Liver (tissue), 9 donors: Measurements from ENCODE around the gene KIF21B. TPM values are rescaled to one million over a fixed set of nuclear protein-coding genes. Genes with fewer than 3 reads are reported as not detected.

Source experiments
- DNase-seq: peaks from one replicate; pipeline ENCODE4 v3.0.0-alpha.2; 2017; ENCODE audit warnings: low spot score
- H3K27ac ChIP-seq, 2 donors: one replicate each; pipeline ENCODE4 v1.7.0; 2013; ENCODE audit warnings: inconsistent platforms in 2 of 2, low read length in 2 of 2, control low read depth in 1 of 2, low read depth in 1 of 2, mild to moderate bottlenecking in 1 of 2
- H3K27me3 ChIP-seq, 4 donors: one replicate each; pipeline versions ENCODE4 v1.6.1 to v1.7.0; 2013; ENCODE audit warnings: low read length in 3 of 4, inconsistent platforms in 1 of 4, mild to moderate bottlenecking in 1 of 4, moderate library complexity in 1 of 4; ENCODE audit not compliant: control insufficient read depth in 4 of 4, insufficient read depth in 4 of 4
- H3K36me3 ChIP-seq, 4 donors: one replicate each; pipeline versions ENCODE4 v1.6.1 to v1.7.0; 2013; ENCODE audit warnings: low read length in 3 of 4, mild to moderate bottlenecking in 3 of 4, low read depth in 1 of 4, moderate library complexity in 1 of 4; ENCODE audit not compliant: control insufficient read depth in 4 of 4, insufficient read depth in 3 of 4
- H3K4me1 ChIP-seq, 4 donors: one replicate each; pipeline versions ENCODE4 v1.6.1 to v1.7.0; 2013; ENCODE audit warnings: low read length in 3 of 4, mild to moderate bottlenecking in 3 of 4, moderate library complexity in 1 of 4; ENCODE audit not compliant: control insufficient read depth in 4 of 4, insufficient read depth in 4 of 4
- H3K4me3 ChIP-seq, 3 donors: one replicate each; pipeline versions ENCODE4 v1.6.1 to v1.7.0; 2013; ENCODE audit warnings: low read length in 3 of 3, control low read depth in 1 of 3, low read depth in 1 of 3, mild to moderate bottlenecking in 1 of 3
- H3K9ac ChIP-seq, 2 donors: one replicate each; pipeline ENCODE4 v1.7.0; 2013; ENCODE audit warnings: low read length in 2 of 2, mild to moderate bottlenecking in 2 of 2, moderate library complexity in 2 of 2, control low read depth in 1 of 2, low read depth in 1 of 2
- H3K9me3 ChIP-seq, 4 donors: one replicate each; pipeline versions ENCODE4 v1.6.1 to v1.7.0; 2013; ENCODE audit warnings: low read length in 3 of 4; ENCODE audit not compliant: control insufficient read depth in 4 of 4
- EGR1 ChIP-seq, 2 donors: IDR thresholded peaks; 2 replicates each; pipeline ENCODE4 v1.6.1; 2016 to 2018; ENCODE audit warnings: antibody characterized with exemption in 2 of 2, low read depth in 2 of 2
- FOXA1 ChIP-seq: IDR thresholded peaks from 2 replicates; pipeline ENCODE4 v1.6.1; 2016; ENCODE audit warnings: antibody characterized with exemption
- FOXA2 ChIP-seq: IDR thresholded peaks from 2 replicates; pipeline ENCODE4 v1.6.1; 2016; ENCODE audit warnings: antibody characterized with exemption
- GABPA ChIP-seq, 2 donors: IDR thresholded peaks in 1 of 2; conservative IDR thresholded peaks in 1 of 2; 2 replicates each; pipeline ENCODE4 v1.6.1; 2016; ENCODE audit warnings: antibody characterized with exemption in 2 of 2, mild to moderate bottlenecking in 1 of 2, moderate library complexity in 1 of 2
- HNF4A ChIP-seq, 2 donors: conservative IDR thresholded peaks; 2 replicates each; pipeline ENCODE4 v1.6.1; 2016; ENCODE audit warnings: antibody characterized with exemption in 2 of 2, mild to moderate bottlenecking in 2 of 2
- HNF4G ChIP-seq: IDR thresholded peaks from 2 replicates; pipeline ENCODE4 v1.6.1; 2016; ENCODE audit warnings: antibody characterized with exemption
- JUND ChIP-seq, 2 donors: IDR thresholded peaks; 2 replicates each; pipeline ENCODE4 v1.6.1; 2016; ENCODE audit warnings: antibody characterized with exemption in 2 of 2
- NR2F2 ChIP-seq: IDR thresholded peaks from 2 replicates; pipeline ENCODE4 v1.6.1; 2016; ENCODE audit warnings: antibody characterized with exemption
- RAD21 ChIP-seq, 2 donors: IDR thresholded peaks; 2 replicates each; pipeline ENCODE4 v1.6.1; 2016; ENCODE audit warnings: antibody characterized with exemption in 2 of 2, mild to moderate bottlenecking in 2 of 2
- RXRA ChIP-seq, 2 donors: IDR thresholded peaks; 2 replicates each; pipeline ENCODE4 v1.6.1; 2017 to 2018; ENCODE audit warnings: antibody characterized with exemption in 2 of 2, mild to moderate bottlenecking in 1 of 2
- SP1 ChIP-seq: IDR thresholded peaks from 2 replicates; pipeline ENCODE4 v1.6.1; 2018; ENCODE audit warnings: antibody characterized with exemption, mild to moderate bottlenecking
- TAF1 ChIP-seq: conservative IDR thresholded peaks from 2 replicates; pipeline ENCODE4 v1.6.1; 2016; ENCODE audit warnings: antibody characterized with exemption, mild to moderate bottlenecking
- ZBTB33 ChIP-seq: IDR thresholded peaks from 2 replicates; pipeline ENCODE4 v1.6.1; 2016; ENCODE audit warnings: antibody characterized with exemption
- WGBS: extraction: QIAGEN DNeasy Blood & Tissue Kit; methylation state at CpG from one replicate; pipeline ENCODE4 v1.1.7; 2013; 5-methylcytosine and 5-hydroxymethylcytosine counted together
- polyA plus RNA-seq, 2 donors: library from polyadenylated mRNA; stranded (reverse) in 1 of 2; unstranded in 1 of 2; fragments of 200-250 nt in 1 of 2; fragments of >200 nt in 1 of 2; fragmentation: Nextera tagmentation in 1 of 2; extraction: Ambion mirVana in 1 of 2; gene quantifications; one replicate each; pipeline versions ENCODE4 v1.2.1 to v1.2.3, GENCODE V29; 2013 to 2015
- total RNA-seq, 2 donors: library from RNA; depleted of rRNA; stranded (reverse); fragments of >200 nt; gene quantifications; one replicate each; pipeline ENCODE4 v1.2.3, GENCODE V29; 2014
- TF ChIP-seq, protein P1 (sequence below): IDR thresholded peaks from 2 replicates; pipeline ENCODE4 v1.6.1; 2016; ENCODE audit warnings: antibody characterized with exemption
- TF ChIP-seq, protein P2 (sequence below): IDR thresholded peaks from 2 replicates; pipeline ENCODE4 v1.6.1; 2016; ENCODE audit warnings: antibody characterized with exemption
- TF ChIP-seq, protein P3 (sequence below): IDR thresholded peaks from 2 replicates; pipeline ENCODE4 v1.6.1; 2016; ENCODE audit warnings: antibody characterized with exemption, mild to moderate bottlenecking
- donor health status: healthy.
- donor health status: healthy.
- donor health status: healthy.
- donor health status: healthy.
- donor health status: healthy.

KIF21B gene
- total and polyA plus RNA-seq, 4 donors = 0.42 to 1.9 (median 1.0) TPM

DNA sequence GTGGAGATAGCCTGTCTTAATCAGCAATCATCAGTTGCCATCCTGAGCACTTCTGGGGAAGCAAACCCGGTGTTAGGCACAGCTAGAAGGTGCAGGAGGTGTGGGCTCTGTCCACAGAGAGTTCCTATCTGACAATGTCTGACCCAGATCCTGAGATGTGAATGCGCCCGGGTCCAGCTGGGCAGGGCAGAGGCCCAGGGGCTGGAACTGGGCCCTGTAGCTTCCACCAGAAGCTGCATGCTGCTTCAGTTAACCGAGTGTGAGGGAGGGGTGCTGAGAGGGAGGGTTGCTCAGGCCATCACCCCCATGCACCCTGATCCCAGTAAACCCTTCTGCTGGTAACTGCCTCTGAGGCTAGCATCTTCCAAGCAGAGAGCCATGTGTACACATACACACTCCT, 42.2 kb downstream of the KIF21B start:
- WGBS = 93% methylated on average over 4 of the region's 4 CpGs
- DNase-seq = no peak
- H3K27me3 ChIP-seq = no peaks in the 10 kb centered on the region
- H3K4me1 ChIP-seq = no peaks in the 10 kb centered on the region
- H3K27ac ChIP-seq = no peak overlapping the region
- H3K9me3 ChIP-seq = peaks cover 0 to 2% (median 0%) of the 10 kb centered on the region in 4 donors
- H3K4me3 ChIP-seq = no peak overlapping the region
- H3K36me3 ChIP-seq = no peaks in the 10 kb centered on the region
- no peak for TF ChIP-seq RXRA (IDR thresholded peaks at IDR 0.05)
- no peak for TF ChIP-seq NR2F2
- no peak for TF ChIP-seq FOXA2
- TF ChIP-seq GABPA (IDR thresholded peaks at IDR 0.05 in 1 of 2, conservative IDR thresholded peaks at IDR 0.05 in 1 of 2) = no peak
- TF ChIP-seq, protein P1, sequence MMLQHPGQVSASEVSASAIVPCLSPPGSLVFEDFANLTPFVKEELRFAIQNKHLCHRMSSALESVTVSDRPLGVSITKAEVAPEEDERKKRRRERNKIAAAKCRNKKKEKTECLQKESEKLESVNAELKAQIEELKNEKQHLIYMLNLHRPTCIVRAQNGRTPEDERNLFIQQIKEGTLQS = no peak
- TF ChIP-seq, protein P2, sequence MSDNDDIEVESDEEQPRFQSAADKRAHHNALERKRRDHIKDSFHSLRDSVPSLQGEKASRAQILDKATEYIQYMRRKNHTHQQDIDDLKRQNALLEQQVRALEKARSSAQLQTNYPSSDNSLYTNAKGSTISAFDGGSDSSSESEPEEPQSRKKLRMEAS = no peak
- no peak for TF ChIP-seq ZBTB33
- TF ChIP-seq JUND (IDR thresholded peaks at IDR 0.05) = no peak
- no peak for TF ChIP-seq SP1
- TF ChIP-seq TAF1 = no peak
- no peak for TF ChIP-seq FOXA1
- TF ChIP-seq EGR1 (IDR thresholded peaks at IDR 0.05; ENCODE audit: low read depth in 2 of 2) = no peak
- no peak overlapping the region for H3K9ac ChIP-seq

GRCh38 chr1:200980873-200981272, 42.6 kb downstream of the KIF21B start:
- Histone ChIP-seq H3K4me1 (no peaks in the 10 kb centered on the region), H3K36me3 (no peaks in the 10 kb centered on the region), H3K9ac (no peak overlapping the region), H3K4me3 (no peak overlapping the region), H3K27me3 (no peaks in the 10 kb centered on the region), H3K9me3 (peaks cover 0 to 2% (median 0%) of the 10 kb centered on the region in 4 donors), H3K27ac (no peak overlapping the region)
- no peak for TF ChIP-seq HNF4A (conservative IDR thresholded peaks at IDR 0.05)
- TF ChIP-seq, protein P3, sequence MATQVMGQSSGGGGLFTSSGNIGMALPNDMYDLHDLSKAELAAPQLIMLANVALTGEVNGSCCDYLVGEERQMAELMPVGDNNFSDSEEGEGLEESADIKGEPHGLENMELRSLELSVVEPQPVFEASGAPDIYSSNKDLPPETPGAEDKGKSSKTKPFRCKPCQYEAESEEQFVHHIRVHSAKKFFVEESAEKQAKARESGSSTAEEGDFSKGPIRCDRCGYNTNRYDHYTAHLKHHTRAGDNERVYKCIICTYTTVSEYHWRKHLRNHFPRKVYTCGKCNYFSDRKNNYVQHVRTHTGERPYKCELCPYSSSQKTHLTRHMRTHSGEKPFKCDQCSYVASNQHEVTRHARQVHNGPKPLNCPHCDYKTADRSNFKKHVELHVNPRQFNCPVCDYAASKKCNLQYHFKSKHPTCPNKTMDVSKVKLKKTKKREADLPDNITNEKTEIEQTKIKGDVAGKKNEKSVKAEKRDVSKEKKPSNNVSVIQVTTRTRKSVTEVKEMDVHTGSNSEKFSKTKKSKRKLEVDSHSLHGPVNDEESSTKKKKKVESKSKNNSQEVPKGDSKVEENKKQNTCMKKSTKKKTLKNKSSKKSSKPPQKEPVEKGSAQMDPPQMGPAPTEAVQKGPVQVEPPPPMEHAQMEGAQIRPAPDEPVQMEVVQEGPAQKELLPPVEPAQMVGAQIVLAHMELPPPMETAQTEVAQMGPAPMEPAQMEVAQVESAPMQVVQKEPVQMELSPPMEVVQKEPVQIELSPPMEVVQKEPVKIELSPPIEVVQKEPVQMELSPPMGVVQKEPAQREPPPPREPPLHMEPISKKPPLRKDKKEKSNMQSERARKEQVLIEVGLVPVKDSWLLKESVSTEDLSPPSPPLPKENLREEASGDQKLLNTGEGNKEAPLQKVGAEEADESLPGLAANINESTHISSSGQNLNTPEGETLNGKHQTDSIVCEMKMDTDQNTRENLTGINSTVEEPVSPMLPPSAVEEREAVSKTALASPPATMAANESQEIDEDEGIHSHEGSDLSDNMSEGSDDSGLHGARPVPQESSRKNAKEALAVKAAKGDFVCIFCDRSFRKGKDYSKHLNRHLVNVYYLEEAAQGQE = no peak
- TF ChIP-seq, protein P1 = no peak
- no peak for TF ChIP-seq FOXA2
- no peak for TF ChIP-seq NR2F2
- no peak for TF ChIP-seq HNF4G
- no peak for TF ChIP-seq RAD21 (IDR thresholded peaks at IDR 0.05)
- TF ChIP-seq, protein P2 = no peak
- DNase-seq = no peak
- 95% methylated on average over 10 of the region's 10 CpGs for WGBS
